HFF-Myc (cell line): ENCODE measurements around the gene AGAP1.

Experiments
- DNase-seq: peaks from one replicate; pipeline ENCODE4 v3.0.0-alpha.2; 2011; ENCODE audit warnings: low read depth; ENCODE audit errors: extremely low read depth
- H3K4me3 ChIP-seq: replicated peaks from 2 replicates; pipeline ENCODE4 v1.5.1; 2011; ENCODE audit warnings: low read depth, mild to moderate bottlenecking, control low read depth, low read length
- CTCF ChIP-seq: IDR thresholded peaks from 2 replicates; pipeline ENCODE4 v1.5.1; 2012; ENCODE audit warnings: mild to moderate bottlenecking, low read depth, low read length, control low read depth; ENCODE audit errors: missing control alignments

The AGAP1 gene

GRCh38 chr2:236158969-236159777 is 665.3 kb downstream of the AGAP1 start:
- no peak overlapping the region for H3K4me3 ChIP-seq
- TF ChIP-seq CTCF: no peak
- no peak for DNase-seq

GRCh38 chr2:236159778-236160170 is 665.9 kb downstream of the AGAP1 start:
- no peak overlapping the region for H3K4me3 ChIP-seq
- TF ChIP-seq CTCF: no peak
- no peak for DNase-seq

- no peak overlapping the region for H3K4me3 ChIP-seq
- no peak for DNase-seq
- TF ChIP-seq CTCF: no peak
Observed at GRCh38 chr2:236160366-236161081, 666.7 kb downstream of the AGAP1 start.

GRCh38 chr2:236161082-236161462 is 667.2 kb downstream of the AGAP1 start:
- H3K4me3 ChIP-seq: no peak overlapping the region
- no peak for TF ChIP-seq CTCF
- DNase-seq: no peak

GRCh38 chr2:236161531-236161930 is 667.7 kb downstream of the AGAP1 start:
- TF ChIP-seq CTCF: no peak
- H3K4me3 ChIP-seq: no peak overlapping the region
- no peak for DNase-seq

GRCh38 chr2:236162031-236162845 is 668.4 kb downstream of the AGAP1 start:
- no peak overlapping the region for H3K4me3 ChIP-seq
- no peak for DNase-seq
- TF ChIP-seq CTCF: no peak
